Ishikawa (cell line): Measurements from ENCODE around the gene NDUFA13.

Experiments
- CEBPB ChIP-seq: IDR thresholded peaks from 2 replicates; pipeline ENCODE4 v1.6.1; 2012
- CREB1 ChIP-seq: IDR thresholded peaks from 2 replicates; pipeline ENCODE4 v1.6.1; 2012; ENCODE audit warnings: low read depth
- EGR1 ChIP-seq: IDR thresholded peaks from 2 replicates; pipeline ENCODE4 v1.6.1; 2012
- EP300 ChIP-seq: IDR thresholded peaks from 2 replicates; pipeline ENCODE4 v1.6.1; 2012; ENCODE audit warnings: borderline replicate concordance
- FOXM1 ChIP-seq: IDR thresholded peaks from 2 replicates; pipeline ENCODE4 v1.6.1; 2012; ENCODE audit warnings: low read depth, borderline replicate concordance
- MAX ChIP-seq: IDR thresholded peaks from 2 replicates; pipeline ENCODE4 v1.6.1; 2012
- NFIC ChIP-seq: IDR thresholded peaks from 2 replicates; pipeline ENCODE4 v1.6.1; 2012
- RAD21 ChIP-seq: IDR thresholded peaks from 2 replicates; pipeline ENCODE4 v1.6.1; 2012; ENCODE audit warnings: low read depth
- TAF1 ChIP-seq: IDR thresholded peaks from 2 replicates; pipeline ENCODE4 v1.6.1; 2012; ENCODE audit warnings: low read depth, mild to moderate bottlenecking
- TCF12 ChIP-seq: IDR thresholded peaks from 2 replicates; pipeline ENCODE4 v1.6.1; 2012; ENCODE audit warnings: low read depth
- TEAD4 ChIP-seq: IDR thresholded peaks from 2 replicates; pipeline ENCODE4 v1.6.1; 2012
- YY1 ChIP-seq: IDR thresholded peaks from 2 replicates; pipeline ENCODE4 v1.6.1; 2012; ENCODE audit warnings: low read depth
- ZBTB7A ChIP-seq: IDR thresholded peaks from 2 replicates; pipeline ENCODE4 v1.6.1; 2012; ENCODE audit warnings: low read depth
- TF ChIP-seq, protein P1 (sequence below): IDR thresholded peaks from 2 replicates; pipeline ENCODE4 v1.6.1; 2012
- TF ChIP-seq, protein P2 (sequence below): IDR thresholded peaks from 2 replicates; pipeline ENCODE4 v1.6.1; 2012; ENCODE audit warnings: low read depth, mild to moderate bottlenecking

NDUFA13 gene

GRCh38 chr19:19534556-19535265, 18.7 kb downstream of the NDUFA13 start:
- TF ChIP-seq EGR1 (no peak), TAF1 (no peak), ZBTB7A (no peak), TEAD4 (no peak), RAD21 (no peak), NFIC (no peak), CREB1 (no peak), CEBPB (no peak), YY1 (no peak), EP300 (no peak), FOXM1 (no peak)
- TF ChIP-seq, protein P1, sequence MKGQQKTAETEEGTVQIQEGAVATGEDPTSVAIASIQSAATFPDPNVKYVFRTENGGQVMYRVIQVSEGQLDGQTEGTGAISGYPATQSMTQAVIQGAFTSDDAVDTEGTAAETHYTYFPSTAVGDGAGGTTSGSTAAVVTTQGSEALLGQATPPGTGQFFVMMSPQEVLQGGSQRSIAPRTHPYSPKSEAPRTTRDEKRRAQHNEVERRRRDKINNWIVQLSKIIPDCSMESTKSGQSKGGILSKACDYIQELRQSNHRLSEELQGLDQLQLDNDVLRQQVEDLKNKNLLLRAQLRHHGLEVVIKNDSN: no peak

DNA sequence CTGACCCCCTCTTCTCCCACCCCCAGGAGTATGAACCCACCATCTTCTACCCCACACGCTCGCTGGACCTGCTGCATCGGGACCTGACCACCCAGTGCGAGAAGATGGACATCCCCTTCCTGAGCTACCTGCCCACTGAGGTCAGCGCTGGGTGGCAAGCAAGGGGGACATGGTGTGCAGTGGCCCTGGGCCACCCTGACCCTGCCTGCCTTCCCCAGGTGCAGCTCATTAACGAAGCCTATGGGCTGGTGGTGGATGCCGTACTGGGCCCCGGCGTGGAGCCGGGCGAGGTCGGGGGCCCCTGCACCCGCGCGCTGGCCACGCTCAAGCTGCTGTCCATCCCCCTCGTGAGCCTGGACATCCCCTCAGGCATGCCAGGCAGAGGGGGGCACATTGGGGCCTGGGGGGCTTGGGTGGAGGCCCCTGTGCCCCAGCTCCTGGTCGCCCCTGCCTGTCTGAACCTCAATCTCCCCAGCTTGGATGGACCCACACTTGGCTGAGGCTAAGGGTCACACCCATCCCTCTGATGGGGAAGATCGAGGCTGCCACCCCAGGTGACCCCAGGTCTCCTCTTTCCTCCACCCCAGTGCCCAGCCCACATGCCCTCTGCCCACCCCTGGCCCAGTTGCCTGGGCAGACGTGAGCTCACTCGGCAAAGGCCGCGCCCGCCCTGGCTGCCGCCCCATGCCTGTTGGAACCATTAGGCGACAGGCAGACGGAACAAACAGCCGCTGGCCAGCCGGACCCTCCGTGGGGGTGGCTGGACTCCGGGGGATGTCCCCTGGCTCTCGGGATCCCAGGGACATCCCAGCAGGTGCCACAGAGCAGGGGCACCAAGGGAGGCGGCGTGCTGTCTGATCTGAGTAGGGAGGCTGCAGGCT, 19.5 kb downstream of the NDUFA13 start:
- TF ChIP-seq TAF1 (no peak), CREB1 (no peak), FOXM1 (no peak)

GRCh38 chr19:19537075-19538048, 21.3 kb downstream of the NDUFA13 start:
- TF ChIP-seq TCF12 (no peak), RAD21 (no peak), MAX (no peak), CEBPB (no peak), FOXM1 (no peak), TAF1 (no peak), EP300 (no peak), NFIC (no peak), ZBTB7A (no peak), CREB1 (no peak), TEAD4 (no peak), YY1 (no peak)
- TF ChIP-seq, protein P1: no peak
- TF ChIP-seq, protein P2, sequence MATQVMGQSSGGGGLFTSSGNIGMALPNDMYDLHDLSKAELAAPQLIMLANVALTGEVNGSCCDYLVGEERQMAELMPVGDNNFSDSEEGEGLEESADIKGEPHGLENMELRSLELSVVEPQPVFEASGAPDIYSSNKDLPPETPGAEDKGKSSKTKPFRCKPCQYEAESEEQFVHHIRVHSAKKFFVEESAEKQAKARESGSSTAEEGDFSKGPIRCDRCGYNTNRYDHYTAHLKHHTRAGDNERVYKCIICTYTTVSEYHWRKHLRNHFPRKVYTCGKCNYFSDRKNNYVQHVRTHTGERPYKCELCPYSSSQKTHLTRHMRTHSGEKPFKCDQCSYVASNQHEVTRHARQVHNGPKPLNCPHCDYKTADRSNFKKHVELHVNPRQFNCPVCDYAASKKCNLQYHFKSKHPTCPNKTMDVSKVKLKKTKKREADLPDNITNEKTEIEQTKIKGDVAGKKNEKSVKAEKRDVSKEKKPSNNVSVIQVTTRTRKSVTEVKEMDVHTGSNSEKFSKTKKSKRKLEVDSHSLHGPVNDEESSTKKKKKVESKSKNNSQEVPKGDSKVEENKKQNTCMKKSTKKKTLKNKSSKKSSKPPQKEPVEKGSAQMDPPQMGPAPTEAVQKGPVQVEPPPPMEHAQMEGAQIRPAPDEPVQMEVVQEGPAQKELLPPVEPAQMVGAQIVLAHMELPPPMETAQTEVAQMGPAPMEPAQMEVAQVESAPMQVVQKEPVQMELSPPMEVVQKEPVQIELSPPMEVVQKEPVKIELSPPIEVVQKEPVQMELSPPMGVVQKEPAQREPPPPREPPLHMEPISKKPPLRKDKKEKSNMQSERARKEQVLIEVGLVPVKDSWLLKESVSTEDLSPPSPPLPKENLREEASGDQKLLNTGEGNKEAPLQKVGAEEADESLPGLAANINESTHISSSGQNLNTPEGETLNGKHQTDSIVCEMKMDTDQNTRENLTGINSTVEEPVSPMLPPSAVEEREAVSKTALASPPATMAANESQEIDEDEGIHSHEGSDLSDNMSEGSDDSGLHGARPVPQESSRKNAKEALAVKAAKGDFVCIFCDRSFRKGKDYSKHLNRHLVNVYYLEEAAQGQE: no peak

DNA sequence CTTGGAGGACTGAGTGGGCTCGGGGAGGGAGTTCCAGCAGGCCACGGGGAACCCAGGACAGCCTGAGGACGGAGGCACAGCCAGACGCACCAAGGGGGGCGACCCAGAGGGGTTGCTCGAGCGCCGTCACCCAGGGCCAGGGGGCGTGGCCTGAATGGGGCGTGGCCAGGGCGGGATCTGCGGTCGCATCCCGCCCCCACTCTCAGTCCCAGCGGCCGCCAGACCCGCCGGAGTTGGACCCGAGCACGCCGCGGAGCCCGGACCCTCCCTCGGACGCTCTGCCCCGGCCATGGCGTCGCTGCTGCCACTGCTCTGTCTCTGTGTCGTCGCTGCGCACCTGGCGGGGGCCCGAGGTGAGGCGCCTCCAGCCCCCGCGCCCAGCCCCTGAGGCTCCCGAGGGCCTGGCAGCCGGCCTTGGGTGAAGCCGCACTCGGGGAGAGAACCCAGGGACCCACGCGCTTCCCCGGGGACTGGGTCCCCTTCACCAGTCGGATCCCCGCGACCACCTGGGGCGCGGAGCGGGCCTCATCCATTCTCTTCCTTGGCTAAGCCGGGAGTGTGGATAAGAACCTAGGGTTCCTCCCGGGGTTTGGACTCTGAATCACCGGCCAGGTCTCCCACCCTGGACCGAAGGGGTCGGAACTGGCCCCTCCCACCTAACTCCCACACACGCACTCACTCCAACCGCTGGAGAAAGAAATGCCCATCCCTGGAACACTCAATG, 22.2 kb downstream of the NDUFA13 start, which contains the start of gene CILP2:
CILP2 (plus strand) TSS at position 205 of the 724 bp plus-strand sequence; CDS start at position 290, 85 bp downstream.
- TF ChIP-seq TCF12: no peak
- 0 out of 2 replicates have a peak, but pooled peaks have one; percentile 38 for TF ChIP-seq YY1

GRCh38 chr19:19538785-19539166, 22.8 kb downstream of the NDUFA13 start:
- TF ChIP-seq EGR1: no peak
- TF ChIP-seq, protein P2: 0 out of 2 replicates have a peak, but pooled peaks have one; percentile 37
